GM10847 (cell line): ENCODE data around the gene NOP14.

Experiments used
- POLR2A ChIP-seq: IDR thresholded peaks from 2 replicates; pipeline ENCODE4 v1.6.1; 2011; ENCODE audit not compliant: insufficient read length; ENCODE audit errors: extremely low read depth

Gene NOP14

DNA sequence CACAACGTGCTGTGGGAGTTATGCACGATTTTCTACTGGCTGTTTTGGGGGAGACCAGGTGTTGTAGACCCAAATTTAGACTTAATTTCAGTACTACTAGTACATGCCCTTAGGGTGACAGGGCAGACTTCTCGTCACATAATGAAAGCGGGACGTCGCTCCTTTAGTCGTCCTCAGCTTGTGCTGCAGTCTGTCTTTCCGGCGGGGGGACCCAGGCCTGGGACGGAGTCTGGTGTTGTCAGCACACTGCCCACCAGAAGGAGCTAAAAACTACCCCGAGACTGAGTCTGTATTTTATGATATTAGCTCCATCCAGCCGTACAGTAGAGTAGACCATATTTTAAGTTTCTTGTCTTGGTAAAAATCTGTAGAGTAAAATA, 35.5 kb downstream of the NOP14 start:
- no peak for TF ChIP-seq POLR2A

DNA sequence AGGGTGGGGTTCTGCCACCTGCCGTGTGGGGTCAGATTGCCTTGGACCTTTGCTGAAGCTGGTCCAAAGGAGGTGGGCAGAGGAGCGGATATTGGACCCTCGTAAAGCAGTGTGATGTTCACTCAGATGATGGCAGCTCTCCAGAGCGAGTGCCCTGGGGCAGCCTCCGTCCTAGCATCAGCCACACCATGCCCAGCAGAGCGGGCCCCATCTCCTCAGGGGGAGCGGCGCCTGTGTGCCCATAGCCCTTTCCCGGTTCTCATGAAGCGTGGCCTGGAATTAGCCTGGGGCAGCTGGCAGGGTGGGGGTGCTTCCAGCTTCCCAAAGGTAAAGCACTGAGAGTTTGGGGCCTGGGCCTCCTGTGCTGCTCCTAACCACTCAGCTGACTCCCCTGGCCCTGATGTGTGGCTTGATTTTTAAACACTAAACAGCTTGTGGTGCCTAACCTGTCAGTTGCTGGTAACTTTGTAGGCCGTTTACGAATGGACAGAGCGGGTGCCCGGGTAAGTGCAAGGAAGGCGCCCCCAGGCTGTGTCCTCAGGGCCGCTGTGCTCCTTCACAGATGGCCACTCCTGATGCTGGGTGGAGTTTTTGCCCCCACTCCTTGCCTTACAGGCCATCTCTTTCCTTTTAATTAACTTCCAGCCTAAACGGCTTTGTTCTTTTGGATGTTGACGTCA, 36.0 kb downstream of the NOP14 start:
- TF ChIP-seq POLR2A = no peak

DNA sequence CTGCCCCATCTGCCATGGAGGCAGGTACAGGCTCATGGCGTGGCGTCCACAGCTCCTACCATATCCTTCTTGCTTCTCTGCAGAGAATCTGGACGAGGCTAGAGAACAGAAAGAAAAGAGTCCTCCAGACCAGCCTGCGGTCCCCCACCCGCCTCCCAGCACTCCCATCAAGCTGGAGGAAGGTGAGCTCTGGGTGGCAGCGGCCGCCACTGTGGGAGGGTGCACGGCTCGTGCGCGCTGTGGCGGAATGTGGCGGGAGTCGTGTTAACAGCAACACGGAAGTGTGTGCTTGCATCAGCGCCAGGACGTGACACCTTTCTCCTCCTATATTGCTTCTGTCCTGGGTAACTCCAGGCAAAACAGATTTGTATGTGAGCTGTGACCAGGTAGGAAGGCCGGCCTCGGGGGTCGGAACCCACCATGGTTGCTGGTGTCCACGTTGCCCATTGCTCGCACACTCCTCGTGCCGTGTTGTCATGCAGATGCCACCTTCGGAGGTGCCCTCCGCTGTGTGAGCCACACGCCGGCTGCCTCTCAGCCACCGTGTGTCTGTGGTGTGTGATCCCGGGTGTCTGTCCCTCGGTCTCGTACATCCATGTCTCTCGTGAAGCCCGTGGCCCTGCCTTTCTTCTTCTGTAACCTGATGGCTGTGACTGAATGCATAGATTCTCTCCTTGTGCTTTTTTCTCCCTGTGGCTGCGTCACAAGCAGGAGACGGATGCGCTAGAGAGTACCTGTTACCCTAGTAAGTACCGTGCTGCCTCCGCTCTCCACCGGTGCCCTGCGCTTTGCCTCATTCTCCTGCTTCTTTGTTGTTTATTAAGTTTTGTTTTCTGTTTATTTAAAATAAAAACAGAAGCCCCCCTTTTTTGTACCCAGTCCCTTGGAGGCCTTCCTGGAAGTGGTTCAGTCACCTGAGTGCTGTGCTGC, 37.0 kb downstream of the NOP14 start:
- no peak for TF ChIP-seq POLR2A

DNA sequence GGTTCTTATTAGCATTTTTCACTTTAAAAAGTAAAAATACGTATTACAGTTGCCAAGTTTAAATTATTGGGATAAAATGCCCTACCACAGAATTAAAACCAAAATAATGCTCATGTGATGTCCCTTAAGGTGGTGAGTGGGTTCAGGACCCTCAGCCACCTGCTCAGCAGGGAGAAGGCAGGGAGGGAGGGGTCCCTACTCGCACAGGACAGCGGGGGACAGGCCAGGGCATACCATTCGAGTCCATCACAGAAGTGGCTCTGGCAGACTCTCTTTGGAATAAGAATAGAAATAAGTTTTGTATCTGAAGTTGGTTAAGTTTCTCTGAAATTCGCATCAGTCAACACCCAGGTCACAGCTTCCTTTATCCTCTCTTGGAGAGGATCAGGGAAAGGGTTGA, 37.7 kb downstream of the NOP14 start:
- no peak for TF ChIP-seq POLR2A

DNA sequence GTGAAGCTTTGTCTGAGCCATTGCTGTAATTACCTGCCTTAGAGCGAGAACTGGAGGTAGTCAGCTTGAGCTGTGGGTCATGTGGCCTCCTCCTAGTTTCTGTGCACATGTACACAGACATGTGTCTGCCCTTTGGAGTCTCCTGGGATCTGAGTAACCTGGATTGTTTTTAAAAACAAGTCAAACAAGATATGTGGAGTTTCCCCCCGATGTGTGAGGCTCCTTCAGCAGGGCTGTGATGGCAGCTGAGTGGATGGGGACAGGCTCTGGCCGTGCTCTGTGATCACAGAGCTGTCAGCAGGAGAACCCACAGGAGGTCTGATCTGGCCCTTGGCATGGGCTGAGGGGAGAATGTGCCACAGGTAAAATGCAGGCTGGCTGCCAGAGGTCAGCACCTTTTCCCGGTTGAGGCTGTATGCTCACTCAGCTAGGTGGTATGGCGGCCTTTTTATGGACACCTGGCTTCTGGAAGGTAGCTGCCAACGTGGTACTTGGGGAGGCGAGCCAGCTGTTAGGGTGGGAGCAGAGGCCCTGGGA, 38.4 kb downstream of the NOP14 start:
- TF ChIP-seq POLR2A = no peak

DNA sequence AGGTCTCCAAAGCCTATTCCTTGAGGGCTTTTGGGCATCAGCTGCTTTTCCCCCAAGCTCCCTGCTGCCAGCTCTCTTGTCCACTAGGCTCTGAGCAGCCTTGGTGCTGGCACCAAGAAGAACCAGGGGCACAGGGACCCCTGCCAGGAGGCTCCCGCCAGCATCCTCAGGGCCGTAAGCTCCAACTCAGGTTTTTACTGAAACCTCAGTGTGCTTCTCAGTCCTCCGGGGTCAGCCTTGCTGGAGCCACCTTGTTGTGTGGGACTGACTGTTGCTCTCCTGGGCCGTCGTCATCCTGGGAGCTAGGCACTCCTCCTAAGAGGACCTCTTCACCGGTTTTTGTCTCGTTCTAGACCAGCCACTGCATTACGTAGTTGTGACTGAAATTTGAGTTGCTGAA, 38.9 kb downstream of the NOP14 start:
- TF ChIP-seq POLR2A = no peak

DNA sequence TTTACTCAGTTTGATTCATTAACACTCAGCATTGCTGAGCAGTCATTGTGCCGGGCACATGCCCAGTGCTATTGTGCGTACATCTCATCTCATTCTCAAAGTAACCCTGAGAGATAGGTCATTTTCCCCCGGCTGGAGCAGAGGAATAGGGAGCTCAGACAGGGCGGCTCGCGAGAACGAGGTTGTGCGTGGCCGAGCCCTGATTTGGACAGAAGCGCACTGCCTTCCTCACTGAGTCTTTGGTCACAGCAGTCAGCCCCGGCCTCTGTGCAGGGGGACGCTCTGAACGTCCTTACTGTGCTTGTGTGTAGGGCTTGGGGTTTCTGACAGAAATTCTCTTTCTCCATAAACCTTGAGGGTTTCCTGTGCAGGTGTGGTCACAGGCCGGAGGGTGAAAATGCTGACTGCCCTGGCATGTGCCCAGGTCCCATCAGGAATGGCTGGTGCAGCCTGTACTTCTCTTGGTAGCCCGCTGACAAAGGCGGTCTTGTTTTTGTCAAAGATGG, 39.5 kb downstream of the NOP14 start:
- TF ChIP-seq POLR2A = no peak

DNA sequence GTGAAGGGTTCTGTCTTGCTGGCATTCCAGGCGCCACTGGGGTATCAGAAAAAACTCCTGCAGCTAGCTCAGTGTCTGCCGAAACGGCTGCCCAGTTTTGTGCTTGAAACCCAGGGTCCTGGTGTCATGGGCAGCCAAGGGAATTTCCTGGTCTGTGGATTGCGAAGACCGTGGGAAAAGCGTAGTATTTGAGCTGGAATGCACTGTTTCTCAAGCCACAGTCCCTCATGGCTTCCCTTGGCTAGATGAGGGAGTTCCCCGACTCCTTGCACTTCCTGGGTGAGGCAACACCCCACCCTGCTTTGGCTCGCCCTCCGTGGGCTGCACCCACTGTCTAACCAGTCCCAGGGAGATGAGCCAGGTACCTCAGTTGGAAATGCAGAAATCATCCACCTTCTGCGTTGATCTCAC, 40.1 kb downstream of the NOP14 start:
- no peak for TF ChIP-seq POLR2A

DNA sequence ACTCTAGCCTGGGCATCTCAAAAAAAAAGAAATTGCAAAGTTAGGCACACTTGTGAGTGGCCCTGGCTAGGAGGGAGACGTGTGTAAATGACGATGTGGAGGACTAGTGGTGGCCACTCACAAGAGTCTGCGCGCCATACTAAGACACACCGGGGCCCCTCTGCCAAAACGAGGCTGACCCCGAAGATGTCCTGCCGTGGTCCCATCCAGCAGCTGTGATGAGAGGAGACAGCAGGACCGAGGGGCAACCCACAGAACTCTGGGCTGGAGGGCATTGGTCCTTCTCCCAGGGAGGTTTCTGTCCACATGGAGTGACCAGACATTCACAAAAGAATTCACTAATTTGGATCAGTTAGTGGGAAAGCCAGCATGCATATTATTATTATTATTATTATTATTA, 47.4 kb downstream of the NOP14 start:
- TF ChIP-seq POLR2A = no peak

DNA sequence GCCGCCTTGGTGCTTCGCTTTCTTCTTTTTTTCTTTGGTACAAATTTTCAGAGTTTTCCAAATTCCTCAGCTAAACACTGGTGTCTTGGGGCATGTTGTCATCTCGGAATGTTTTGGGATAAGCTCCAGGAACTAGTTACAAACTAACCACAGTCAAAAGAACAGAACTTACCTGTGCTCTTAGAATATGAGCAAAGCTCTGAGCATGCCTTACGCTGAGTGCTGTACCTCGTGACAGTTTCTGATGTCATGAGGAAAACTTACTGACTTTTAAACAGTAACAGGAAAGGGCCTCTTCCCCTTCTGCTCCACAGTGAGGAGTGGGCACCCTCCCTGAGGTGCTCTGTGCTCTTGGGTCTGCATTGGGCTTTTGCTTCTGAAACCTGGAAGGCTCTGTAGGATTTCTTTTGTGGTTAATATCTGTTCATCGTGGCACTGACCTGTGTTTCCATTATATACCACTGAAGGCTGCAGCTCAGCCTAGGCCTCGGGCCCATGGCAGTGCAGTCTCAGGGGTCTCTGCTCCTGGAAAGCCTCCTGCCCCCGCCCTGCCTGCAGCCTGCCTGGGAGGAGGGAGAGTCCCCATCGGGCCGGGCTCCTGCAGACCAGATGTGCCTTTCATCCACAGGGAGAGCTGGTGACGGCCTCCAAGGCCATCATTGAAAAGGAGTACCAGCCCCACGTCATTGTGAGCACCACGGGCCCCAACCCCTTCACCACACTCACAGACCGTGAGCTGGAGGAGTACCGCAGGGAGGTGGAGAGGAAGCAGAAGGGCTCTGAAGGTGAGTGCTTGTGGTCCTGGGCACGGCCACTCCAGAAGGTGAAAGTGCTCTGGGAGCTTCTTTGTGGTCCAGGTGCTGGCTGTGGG, 48.7 kb downstream of the NOP14 start:
- TF ChIP-seq POLR2A = no peak

DNA sequence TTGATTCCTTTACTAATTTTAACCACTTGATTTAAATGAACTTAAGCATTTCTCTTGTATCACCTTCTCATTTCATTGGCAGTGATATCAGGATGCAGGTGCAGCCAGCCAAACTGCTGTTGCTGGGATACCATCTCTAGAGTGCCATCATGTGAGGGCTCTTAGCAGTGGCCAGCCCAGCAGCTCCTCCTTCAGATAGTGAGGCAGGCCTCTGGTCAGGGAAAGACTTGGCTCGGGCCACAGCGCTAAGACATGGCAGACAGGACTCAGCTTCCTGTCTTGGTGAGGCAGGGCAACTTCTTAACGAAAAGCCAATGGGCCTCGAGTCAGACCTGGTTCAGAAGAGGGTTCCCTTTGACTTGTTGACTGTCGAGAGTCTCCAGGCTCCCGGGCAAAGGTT, 50.0 kb downstream of the NOP14 start:
- no peak for TF ChIP-seq POLR2A

DNA sequence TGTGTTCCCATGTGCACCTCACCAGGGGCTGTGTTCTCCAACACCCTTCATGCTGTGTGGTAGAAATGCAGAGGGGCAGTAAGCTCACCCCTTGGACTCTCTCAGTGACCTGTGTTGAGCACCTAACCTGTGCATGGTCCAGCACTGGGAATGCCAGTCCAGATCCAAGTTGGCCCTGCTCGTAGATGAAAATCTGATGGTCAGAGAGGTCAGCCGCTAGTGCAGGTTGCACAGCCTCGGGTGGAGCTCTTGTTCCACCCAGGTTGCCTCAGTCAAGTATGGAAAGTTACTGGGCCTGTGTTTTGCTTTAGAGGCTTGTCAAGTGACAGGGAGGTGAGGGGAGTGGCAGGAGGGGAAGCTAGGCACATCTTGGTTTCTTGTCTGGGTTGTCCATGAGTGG, 51.3 kb downstream of the NOP14 start:
- no peak for TF ChIP-seq POLR2A

DNA sequence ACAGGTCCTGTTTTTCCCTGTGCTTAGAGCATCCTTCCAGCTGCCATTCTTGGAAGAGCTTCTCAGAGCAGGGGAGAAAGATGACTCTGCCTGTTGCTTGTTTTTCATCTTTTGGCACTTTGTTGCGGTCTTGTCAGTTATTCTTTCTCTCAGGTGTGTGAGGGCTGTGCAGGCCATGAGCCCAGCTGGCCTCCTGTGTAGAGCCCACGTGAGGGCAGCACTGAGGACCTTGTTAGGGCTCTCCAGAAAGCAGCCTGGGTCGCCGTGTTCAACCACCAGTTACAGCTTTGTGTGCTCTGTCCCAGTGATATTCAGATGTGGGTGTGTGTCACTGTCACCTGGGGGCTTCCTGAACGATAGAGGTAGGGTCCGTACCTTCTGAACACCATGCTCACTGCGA, 52.8 kb downstream of the NOP14 start:
- no peak for TF ChIP-seq POLR2A

DNA sequence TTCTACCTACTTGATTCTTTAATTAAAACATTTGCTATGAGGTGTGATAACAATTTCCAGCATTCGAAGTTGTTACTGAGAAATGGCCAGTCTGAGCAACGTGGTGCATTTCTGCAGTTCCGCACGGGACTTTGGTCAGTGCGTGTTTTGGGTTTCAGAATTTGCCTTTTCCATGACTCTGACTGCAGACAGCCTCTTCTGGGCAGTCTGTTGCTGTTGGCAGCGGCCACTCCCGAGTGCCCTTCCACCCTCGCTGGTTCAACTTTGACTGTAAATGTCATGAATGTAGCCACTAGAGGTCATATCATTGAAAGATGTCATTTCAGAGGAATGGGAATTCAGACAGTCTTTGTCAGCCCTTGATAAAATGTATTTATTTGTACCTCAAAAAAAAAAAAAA, 53.6 kb downstream of the NOP14 start:
- TF ChIP-seq POLR2A = no peak

DNA sequence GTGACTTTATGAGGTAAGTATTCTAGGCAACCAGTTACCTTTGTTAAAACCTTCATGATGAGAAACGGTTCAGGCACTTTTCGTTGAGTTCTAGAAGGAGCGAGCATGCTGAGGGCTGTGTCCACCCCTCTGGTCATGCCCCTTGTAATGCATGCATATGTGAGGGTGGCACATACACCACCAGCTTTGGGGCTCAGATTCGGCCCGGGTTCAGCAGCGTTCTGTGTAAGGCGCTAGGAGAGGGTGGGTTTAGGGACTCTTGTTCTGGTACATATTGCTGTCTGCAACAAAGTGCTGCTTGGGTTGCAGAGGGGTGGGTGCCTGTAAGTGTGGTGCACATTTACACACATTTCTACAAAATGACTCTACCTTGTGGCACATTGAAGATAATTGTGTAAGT, 54.5 kb downstream of the NOP14 start:
- TF ChIP-seq POLR2A = no peak
